Stromal cell of bone marrow (primary cell): ENCODE measurements around the gene GOLGA3.
A peak's percentile ranks its signal among the peaks of the same experiment; 100 is the strongest.
"Not testable (repeated sequence)": the region's sequence is repeated elsewhere in the genome, so short reads cannot be mapped to it uniquely, and the experiment has no call there.

Experiments used
- DNase-seq: peaks from one replicate; pipeline ENCODE4 v3.0.0-alpha.2; 2012; ENCODE audit warnings: low read depth

Gene GOLGA3

DNA sequence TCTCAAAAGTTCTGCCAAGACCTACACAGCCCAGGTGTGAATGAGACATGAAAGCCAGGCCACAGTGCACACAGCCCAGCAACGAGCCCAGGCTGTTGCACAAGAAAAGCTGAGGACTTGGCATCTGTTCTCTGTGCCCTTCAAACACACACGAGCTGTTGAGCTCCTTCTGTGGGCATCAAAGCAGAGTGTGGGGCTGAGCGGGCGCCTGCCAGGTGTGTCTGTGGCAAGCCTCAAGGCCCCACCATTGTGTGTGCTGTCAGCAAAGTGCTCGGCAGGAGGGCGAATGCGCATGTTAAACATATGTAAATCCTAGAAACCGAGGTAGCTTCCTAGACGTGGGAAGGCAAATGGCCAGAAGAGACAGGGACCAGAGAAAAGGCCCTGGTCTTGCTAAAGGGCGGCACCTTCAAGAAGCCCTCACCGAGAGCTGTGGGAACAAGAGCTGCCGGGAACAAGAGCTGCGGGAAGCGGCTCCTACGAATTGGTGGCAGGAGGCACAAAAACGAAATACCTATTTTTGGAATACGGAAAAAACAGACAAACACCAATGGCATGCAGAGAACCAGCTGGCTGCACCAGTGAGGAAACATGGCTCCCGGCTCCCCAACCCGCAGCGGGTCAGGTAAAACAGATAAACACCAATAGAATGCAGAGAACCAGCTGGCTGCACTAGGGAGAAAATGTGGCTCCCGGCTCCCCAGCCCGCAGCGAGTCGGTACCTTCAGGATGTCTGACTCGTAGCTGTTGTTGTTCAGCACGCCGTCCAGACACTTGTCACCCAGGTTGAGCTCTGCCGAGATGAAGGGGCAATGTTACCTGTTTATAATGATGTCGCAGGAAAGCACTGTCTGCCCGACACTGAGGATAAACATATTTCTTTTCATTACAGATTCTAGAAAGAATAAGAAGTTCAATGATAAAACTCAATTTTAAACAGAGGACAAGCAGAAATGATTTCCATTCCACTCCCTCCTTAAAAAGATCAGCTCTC is 19.0 kb upstream of the GOLGA3 start:
- no peak for DNase-seq

DNA sequence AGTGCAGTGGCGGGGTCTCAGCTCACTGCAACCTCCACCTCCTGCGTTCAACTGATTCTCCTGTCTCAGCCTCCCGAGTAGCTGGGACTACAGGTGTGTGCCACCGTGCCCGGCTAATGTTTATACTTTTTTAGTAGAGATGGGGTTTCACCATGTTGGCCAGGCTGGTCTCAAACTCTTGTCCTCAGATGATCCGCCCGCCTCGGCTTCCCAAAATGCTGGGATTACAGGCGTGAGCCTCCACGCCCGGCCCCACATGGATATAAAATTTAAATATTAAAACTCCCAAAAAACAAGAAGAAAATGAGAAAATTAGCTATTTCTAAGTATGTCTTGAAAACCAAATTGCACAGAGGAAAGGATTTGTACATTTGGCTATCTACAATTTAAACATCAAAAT is 16.0 kb upstream of the GOLGA3 start:
- not testable (repeated sequence) for DNase-seq

DNA sequence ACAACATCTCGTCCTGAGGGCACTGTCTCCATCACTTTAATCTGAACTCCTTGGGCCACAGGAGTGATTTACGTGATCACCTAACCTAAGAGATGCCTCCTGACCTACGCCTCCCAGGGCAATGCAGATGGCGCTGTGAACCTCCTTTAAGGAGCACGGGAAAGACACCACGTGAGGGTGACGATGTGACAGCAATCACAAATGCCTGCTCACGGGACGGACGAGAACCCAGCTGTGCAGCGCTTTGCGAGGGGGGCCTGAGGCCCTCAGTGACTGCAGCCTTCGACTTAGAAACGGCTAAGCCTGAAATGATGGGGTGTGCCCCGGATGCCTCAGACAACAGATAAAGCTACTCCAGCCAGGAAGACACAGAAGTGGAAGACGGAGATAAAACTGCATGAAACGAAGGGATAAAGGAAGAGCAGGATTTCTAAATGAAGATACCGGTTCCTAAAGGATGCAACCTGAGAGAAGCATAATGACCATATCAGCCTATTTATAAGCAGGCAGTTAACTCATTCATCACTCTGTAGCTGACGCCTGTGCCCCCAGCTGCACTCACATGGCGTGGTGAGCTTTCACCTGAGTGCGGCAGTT is 13.9 kb upstream of the GOLGA3 start:
- no peak for DNase-seq

DNA sequence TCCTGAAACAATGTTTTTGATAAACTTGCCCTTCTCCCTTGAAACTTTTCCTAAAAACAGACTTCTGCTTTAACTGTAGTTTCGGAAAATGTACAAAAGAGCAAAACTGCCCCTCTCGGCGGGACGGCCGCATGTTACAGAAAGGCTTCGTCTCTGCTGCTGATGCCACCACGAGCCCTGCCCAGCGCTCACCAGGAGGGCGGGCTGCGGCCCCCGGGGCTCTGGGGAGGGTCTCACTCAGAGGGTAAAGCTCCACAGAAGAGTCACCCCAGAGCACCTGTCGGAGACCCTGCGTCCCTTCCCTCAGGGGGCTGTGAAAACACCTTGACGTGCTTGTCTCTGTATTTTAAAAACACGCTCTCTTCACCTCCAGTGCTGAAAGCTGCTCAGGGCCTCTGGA is 12.5 kb upstream of the GOLGA3 start:
- DNase-seq: no peak

DNA sequence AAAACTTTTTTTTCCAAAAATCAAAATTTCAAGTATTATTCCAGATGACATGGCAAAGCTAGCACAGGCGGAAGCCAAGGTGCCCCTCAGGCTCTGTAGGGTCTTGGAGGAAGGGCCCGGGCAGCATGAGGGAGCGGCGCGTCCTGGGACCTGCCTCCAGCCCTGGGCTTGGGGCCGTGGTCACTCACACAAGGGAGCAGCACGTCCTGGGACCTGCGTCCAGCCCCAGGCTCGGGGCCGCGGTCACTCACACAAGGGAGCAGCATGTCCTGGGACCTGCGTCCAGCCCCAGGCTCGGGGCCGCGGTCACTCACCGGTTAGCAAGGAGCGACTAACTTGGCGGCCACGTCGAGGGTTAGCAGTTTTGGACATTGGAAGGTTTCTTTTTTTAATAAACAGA is 11.9 kb upstream of the GOLGA3 start:
- no peak for DNase-seq

DNA sequence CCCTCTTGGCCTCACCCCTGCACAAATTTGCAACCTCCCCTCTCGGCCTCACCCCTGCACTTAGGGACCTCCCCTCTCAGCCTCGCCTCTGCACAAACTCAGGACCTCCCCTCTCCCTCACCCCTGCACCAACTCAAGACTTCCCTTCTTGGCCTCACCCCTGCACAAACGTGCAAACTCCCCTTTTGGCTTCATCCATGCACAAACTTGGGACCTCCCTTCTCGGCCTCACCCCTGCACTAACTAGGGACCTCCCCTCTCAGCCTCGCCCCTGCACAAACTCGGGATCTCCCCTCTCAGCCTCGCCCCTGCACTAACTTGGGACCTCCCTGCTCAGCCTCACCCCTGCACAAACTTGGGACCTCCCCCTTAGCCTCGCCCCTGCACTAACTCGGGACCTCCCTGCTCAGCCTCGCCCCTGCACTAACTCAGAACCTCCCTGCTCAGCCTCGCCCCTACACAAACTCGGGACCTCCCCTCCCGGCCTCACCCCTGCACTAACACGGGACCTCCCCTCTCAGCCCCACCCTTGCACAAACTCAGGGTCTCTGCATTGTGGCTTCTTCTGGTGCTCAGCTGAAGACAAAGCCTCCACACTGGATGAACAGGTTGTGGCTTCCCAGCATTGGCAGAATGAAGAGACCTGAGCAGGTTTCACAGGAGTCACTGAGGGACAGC is 11.0 kb upstream of the GOLGA3 start:
- no peak for DNase-seq

DNA sequence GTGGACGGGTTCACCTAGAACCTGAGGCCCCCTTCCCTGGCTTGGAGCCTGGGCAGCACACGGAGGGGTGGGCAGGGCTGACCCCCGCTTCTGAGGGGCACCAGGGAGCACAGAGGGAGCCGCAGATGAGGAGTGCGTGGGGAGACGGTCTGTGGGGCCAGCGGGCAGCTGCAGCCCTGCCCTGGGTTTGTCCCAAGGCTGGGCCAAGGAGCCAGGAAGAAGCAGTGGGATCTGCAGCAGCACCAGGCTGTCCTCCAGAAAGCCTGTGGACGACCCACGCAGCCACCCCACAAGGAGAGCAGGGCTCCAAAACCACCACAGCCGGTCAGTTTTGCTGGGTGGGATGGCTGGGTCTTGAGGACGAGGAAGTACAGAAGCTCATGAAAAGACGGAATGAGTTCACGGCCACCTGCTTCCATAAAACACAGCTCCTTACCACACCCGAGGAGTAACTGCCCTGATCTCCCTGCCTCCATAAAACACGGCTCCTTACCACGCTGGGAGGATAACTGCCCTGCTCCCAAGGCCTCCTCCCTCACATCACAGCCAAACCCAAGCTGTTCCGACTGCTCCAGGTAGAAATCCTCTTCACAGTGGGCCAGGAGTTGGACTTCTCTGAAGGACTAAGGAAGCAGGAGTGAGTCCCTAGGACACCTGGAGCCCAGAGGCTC is 9.9 kb upstream of the GOLGA3 start:
- DNase-seq: no peak

DNA sequence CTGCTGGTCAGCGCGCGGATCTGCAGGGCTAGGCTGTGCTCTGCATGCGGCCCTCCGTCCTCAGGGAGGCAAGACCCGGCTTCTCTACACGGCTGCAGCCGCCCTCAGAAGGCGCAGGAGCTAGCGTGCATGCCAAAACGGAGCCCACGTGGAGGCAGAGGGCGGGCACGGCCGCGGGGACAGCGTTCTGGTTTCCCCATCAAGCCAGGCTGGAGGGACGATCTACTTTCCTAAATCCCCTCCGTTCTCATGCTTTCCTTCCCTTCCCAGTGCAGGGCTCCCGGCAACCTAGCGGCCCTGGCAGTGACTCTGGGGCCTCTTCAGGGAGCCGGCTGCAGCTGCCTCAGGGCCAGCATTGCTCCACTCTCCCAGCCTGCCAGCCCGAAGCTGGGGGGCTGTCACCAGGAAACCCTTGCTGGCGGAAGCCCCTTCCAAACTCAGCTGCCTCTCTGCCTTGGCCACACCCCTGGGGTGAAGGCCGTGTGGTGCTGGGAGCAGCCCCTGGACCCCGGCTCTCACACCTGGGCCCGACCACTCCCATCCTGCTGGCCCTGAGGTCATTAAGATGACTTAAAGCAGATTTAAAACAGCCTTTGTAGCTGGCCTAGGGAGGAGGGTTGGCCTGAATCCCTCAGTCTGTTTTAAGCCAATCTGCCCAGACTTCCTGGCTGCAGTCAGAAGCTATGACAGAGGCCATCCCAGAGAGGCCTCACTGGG is 9.2 kb upstream of the GOLGA3 start:
- DNase-seq: no peak

DNA sequence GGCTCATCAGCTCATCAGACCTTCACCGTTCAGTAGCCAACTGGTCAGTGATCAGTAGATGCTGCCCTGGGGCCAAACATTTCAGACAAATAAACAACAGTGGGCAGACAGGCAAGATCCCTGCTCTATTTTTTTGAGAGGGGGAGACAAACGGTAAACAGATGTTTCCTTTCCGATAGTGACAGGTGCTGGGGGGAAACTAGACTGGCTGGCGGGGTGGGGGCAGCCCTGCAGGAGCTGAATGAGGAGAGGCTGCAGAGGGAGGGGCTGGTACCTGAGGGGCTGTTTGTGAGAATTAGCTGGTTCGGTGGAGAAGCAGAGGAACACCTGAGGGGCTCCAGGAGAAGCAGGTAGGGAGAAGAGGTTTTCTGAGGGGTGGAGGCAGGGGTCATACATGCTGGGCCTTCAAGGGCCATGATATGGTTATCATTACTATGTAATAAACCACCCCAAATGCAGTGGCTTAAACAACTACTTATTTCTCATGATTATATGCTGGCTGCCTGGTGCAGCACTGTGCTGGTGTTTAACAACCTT is 8.2 kb upstream of the GOLGA3 start:
- DNase-seq: no peak

DNA sequence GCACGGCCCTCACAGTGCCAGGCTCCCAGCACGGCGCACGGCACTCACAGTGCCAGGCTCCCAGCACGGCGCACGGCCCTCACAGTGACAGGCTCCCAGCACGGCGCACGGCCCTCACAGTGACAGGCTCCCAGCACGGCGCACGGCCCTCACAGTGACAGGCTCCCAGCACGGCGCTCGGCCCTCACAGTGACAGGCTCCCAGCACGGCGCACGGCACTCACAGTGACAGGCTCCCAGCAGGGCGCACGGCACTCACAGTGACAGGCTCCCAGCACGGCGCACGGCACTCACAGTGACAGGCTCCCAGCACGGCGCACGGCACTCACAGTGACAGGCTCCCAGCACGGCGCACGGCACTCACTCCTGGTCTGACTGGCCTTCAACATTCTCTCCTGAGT is 7.6 kb upstream of the GOLGA3 start:
- not testable (repeated sequence) for DNase-seq

DNA sequence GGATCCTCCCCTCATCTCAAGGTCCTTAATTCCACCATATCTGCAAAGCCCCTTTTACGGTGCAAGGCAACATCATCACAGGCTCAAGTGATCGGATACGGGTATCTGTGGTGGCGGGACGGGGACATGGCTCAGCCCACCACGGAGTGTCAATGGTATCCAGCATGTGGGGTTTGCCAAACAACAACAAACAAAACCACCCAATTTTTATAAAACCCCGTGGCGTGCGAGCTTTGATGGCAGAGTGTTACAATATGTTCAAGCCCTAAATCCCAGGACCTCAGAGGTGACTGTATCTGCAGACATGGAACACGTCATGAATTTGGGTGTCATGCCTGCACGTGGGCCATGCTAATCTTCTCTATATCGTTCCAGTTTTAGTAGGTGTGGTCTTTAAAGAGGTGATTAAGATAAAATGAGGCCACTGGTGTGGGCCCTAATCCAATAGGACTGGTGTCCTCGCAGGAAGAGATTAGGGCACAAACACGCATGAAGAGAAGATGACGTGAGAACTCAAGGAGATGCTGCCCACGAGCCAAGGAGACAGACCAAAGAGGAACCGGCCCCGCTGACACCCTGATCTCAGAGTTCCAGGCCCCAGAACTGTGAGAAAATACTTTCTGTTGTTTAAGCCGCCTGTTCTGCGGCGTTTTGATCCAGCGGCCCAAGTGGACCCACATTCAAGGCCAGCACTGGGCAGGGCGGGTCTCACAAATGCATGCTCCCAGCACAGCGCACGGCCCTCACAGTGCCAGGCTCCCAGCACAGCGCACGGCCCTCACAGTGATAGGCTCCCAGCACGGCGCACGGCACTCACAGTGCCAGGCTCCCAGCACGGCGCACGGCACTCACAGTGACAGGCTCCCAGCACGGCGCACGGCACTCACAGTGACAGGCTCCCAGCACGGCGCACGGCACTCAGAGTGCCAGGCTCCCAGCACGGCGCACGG is 6.7 kb upstream of the GOLGA3 start:
- DNase-seq: no peak

DNA sequence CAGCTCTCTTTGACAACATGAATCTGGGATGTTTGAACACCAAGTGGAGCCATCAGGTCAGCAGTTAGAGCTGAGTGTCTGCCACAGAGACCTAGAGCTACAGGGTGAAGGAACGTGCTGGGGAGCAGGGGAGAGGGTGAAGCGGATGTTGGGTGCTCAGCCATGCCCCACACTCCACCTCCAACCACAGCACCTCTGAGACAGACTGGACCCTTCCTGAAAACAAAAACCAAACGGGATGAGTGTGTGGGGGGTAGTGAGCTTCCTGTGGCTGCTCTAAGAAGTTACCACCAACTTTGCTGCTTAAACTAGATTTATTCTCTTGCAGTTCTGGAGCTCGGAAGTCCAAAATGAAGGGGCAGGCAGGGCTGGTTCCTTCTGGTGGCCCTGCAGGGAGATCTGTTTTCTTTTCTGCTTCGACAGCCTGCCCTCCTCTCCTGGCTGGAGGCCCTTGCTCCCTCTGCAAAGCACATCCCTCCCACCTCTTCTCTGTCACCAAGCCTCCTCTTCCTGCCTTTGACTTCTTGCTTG is 5.6 kb upstream of the GOLGA3 start:
- no peak for DNase-seq

DNA sequence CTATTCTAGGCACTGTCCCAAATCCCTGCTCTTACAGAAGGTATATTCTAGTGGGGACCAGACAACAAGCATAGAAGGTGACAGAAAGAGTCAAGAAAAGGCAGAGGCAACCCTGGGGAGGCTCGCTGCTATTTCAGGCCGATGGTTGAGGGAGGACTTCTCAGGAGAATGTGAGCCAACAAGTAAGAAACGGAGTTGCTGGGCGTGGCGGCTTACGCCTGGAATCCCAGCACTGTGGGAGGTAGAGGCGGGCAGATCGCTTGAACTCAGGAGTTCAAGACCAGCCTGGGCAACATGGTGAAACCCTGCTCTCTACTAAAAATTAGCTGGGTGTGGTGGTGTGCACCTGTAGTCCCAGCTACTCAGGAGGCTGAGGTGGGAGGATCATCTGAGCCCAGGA is 4.7 kb upstream of the GOLGA3 start:
- DNase-seq: no peak

DNA sequence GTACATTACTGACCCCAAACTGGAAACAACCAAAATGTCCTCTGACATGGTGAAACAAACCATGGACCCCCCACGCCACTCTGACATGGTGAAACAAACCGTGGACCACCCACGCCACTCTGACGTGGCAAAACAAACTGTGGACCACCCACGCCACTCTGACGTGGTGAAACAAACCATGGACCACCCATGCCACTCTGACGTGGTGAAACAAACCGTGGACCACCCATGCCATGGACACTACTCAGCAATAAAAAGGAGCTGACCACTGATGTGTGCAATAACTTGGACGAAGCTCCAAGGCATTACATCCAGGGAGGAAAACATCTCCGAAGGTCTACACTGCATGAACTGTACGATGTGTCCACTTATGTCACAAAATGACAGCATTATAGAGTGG is 3.1 kb upstream of the GOLGA3 start:
- no peak for DNase-seq

DNA sequence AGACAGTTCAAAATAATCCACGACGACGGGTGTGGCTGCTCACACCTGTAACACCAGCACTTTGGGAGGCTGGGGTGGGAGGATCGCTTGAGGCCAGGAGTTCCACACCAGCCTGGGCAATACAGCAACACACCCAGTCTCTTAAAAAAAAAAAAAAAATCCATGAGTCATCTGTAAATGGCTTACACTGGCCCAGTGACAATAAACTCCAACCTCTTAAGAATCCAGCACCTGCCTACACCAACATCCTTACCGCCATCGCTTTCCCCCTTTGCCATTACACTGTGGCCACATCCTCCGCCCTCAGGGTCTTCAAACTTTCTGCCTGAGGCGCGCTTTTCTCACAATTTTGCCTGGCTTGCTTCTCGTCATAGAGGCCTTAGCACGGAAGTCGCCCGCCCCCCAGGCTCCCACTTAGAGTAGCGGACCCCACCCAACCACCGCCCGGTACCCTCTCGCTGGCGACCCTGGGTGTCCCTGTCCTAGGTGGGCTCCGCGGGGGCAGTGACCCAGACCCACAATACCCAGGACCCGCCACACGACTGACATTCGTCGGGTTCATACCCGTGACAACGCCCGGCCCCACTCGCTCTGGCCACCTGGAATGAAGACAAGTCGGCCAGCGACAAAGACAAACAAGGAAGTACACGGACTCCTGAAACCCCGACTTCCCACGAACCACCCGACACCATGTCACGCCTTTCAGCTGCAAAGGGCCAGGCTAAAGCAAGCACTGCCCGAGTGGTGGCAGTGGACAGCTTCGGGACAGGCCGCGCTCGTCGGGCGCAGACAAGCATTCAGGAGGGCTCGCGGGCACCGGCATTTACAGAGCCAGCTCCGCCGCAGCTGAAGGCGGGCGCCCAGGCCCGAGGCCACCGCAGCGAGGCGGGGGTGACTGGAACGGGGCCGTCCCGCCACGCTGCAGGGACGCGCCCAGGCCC is 636 bp downstream of the GOLGA3 start:
- peak; percentile 51 for DNase-seq

DNA sequence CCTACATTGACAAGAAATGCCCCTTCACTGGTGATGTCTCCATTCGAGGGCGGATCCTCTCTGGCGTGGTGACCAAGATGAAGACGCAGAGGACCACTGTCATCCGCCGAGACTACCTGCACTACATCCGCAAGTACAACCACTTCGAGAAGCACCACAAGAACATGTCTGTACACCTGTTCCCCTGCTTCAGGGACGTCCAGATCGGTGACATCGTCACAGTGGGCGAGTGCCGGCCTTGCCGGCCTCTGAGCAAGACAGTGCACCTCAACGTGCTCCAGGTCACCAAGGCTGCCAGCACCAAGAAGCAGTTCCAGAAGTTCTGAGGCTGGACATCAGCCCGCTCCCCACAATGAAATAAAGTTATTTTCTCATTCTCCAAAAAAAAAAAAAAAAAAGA is 2.8 kb downstream of the GOLGA3 start:
- no peak for DNase-seq

DNA sequence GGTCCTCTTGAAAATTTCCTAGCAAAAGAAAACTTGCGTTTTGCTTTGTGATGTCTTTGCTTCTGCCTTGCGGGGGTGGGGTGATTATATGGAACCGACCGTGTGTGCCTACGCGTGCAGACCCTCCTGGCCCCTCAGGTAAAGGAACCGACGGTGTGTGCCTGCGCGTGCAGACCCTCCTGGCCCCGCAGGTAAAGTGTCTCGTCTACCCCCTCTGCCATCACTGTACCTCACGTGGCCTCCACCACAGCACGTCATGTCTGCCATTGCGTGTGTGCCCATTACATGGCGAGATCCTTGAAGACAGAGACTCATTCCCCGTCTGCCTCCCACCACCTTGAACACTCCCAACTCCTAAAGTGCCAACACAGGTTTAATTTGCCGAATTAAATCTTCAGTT is 3.6 kb downstream of the GOLGA3 start:
- no peak for DNase-seq

DNA sequence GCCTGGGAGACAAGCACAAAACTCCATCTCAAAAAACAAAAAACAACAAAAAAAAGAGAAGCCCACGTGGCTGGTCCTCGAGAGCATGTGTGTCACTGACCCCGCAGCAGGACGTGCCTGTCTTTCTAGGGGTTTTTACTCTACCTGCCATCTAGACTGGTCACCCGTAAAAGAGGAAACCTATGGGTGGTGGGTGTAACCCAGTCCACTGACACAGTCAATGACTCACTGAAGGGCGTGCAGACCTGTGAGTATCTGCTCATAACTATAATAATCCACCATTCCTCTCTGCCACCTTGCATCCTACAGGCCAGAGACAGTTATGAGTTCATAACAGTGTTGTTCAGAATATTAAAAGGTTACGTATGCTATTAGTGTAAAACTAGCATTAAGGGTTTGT is 4.6 kb downstream of the GOLGA3 start:
- no peak for DNase-seq

DNA sequence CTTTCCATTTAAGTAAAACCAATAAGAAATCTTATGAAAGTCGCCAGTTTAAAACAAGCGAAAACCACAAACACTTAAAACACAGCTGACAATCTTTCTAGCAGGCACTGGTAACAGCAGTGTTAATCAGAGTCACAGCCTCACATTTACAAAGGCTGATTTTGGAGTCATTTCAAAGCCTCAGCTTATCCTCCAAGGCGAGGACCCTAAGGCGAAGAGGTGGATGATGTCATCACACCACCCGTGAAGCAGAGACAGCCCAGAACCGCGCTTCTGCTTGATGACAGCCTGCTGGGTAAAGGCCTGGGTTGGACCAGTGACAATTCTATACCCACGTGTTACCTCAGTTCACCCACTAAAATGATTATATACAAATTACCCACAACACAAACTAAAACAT is 10.1 kb downstream of the GOLGA3 start:
- DNase-seq: no peak
